GM12891 (cell line): ENCODE data around the gene CDH6.

Experiments used
- POLR2A ChIP-seq: IDR thresholded peaks from 2 replicates; pipeline ENCODE4 v1.6.1; 2011; ENCODE audit warnings: low read depth, low read length, control low read depth
- POLR2AphosphoS5 ChIP-seq: IDR thresholded peaks from 2 replicates; pipeline ENCODE4 v1.6.1; 2011; ENCODE audit warnings: low read depth, low read length, control low read depth
- POU2F2 ChIP-seq: IDR thresholded peaks from 2 replicates; pipeline ENCODE4 v1.6.1; 2011; ENCODE audit warnings: low read depth, mild to moderate bottlenecking, control low read depth, low read length, moderate library complexity

DNA sequence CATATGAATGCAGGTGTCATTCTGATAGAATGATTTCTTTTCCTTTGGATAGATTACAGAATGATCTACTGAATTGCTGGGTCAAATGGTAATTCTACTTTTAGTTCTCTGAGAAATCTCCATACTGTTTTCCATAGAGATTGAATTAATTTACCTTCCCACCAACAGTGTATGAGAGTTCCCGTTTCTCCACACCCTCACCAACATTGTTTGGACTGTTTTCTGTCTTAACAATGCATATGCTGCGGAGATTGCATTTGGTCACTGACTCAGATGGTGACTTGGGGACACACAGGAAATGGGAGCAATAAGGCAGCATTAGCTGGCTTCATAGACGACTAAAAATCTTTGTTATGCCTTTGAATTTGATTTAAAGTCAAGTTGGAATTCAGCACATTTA, 95.9 kb downstream of the CDH6 start:
- no peak for TF ChIP-seq POLR2A
- no peak for TF ChIP-seq POU2F2
- no peak for TF ChIP-seq POLR2AphosphoS5
